GM10248 (cell line): ENCODE results near the gene KCNQ5.

Experiments
- CTCF ChIA-PET: fragments of 300-600 bp; sonication (Branson Sonifier 250); formaldehyde crosslinking; extraction: SDS; loops from one replicate; lab custom pipeline; 2021; ENCODE audit warnings: antibody characterized with exemption; lab: Yijun Ruan, JAX
- POLR2A ChIA-PET: fragments of 350-650 bp; sonication (Branson Sonifier 250); formaldehyde crosslinking; extraction: SDS; loops from one replicate; lab custom pipeline; 2020; ENCODE audit warnings: antibody characterized with exemption; lab: Yijun Ruan, JAX
- DNase-seq: peaks from one replicate; pipeline ENCODE4 v3.0.0; 2012; ENCODE audit errors: extremely low spot score
- TF ChIP-seq, protein P1 (sequence below): IDR thresholded peaks from 2 replicates; pipeline ENCODE4 v1.5.1; 2012; ENCODE audit warnings: mild to moderate bottlenecking, low read depth; ENCODE audit errors: extremely low read depth, missing control alignments, control extremely low read depth

The KCNQ5 gene

DNA sequence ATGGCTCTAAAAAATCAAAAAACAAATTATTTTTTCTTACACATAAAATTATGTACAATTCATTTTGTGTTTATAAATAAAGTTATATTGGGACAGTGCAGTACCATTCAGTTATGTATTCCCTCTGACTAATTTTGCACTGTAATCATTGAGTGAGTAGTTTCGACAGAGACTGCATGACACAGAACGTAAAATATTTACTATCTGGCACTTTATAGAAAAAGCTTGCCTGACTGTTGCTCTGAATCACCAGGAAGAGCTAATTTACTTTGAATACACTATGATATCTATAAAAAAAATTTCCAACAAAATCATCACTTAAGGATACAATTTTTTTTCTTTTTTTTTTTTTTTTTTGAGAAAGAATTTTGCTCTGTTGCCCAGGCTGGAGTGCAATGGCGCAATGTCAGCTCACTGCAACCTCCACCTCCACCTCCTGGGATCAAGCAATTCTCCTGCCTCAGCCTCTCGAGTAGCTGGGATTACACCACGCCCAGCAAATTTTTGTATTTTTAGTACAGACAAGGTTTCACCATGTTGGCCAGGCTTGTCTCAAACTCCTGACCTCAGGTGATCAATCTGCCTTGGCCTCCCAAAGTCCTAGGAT lies 614.4 kb downstream of the KCNQ5 start:
- ChIA-PET CTCF (interaction anchor here (0.8 to 1.2 kb wide), 2 partner anchors 9 to 25 kb away, joined by 3 to 4 read pairs; no protein-coding TSS in a partner anchor), POLR2A (no interaction called here)
- TF ChIP-seq, protein P1, sequence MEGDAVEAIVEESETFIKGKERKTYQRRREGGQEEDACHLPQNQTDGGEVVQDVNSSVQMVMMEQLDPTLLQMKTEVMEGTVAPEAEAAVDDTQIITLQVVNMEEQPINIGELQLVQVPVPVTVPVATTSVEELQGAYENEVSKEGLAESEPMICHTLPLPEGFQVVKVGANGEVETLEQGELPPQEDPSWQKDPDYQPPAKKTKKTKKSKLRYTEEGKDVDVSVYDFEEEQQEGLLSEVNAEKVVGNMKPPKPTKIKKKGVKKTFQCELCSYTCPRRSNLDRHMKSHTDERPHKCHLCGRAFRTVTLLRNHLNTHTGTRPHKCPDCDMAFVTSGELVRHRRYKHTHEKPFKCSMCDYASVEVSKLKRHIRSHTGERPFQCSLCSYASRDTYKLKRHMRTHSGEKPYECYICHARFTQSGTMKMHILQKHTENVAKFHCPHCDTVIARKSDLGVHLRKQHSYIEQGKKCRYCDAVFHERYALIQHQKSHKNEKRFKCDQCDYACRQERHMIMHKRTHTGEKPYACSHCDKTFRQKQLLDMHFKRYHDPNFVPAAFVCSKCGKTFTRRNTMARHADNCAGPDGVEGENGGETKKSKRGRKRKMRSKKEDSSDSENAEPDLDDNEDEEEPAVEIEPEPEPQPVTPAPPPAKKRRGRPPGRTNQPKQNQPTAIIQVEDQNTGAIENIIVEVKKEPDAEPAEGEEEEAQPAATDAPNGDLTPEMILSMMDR: no peak
- DNase-seq: no peak

- TF ChIP-seq, protein P1: no peak
- CTCF ChIA-PET: no interaction called here
- no peak for DNase-seq
- POLR2A ChIA-PET: no interaction called here
Measured at GRCh38 chr6:73240730-73241129, 618.9 kb downstream of the KCNQ5 start.

DNA sequence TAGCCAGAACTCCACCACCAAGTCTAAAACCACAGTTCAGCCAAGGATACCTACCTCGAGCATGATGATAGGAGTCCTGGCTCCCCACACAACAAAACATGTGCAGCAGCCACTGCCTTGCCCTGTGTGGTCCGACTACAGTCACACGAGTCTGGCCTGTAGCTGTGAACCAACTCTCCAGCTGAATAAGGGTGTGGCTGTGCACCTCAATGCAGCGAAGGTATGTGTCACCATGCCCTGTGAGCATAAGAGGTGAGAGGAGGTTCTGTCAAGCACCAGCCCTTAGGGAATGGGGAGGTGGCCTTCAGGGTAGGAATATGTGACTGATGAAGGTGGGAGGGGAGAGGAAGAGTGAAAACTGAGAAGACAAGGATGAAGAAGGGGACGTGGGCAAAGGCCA lies 620.1 kb downstream of the KCNQ5 start:
- CTCF ChIA-PET: no interaction called here
- TF ChIP-seq, protein P1: no peak
- POLR2A ChIA-PET: no interaction called here
- no peak for DNase-seq
